ENCODE data around the gene PPP1R12B.
"Not testable (repeated sequence)": the region's sequence is repeated elsewhere in the genome, so short reads cannot be mapped to it uniquely, and the experiment has no call there.

DNA sequence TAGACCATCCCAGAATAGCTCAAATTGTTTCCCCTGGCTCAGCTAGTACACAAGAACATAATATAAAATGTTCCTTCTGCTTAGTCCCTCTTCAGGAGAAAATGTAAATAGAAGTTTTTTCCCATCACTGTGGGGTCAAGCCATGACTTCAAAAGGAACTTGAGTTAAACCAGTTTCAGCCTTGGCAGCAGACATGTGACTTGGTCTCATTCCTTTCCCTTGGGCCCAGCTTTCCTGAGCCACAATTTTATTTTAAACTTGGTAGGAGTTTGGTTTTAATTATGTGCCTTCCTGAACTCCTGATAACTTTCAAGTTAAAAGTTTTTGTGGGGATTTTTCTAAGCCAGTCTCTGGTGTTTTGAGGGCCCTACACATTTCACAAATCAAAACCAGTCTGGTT, 204.1 kb downstream of the PPP1R12B start:
- TF ChIP-seq, protein P1, sequence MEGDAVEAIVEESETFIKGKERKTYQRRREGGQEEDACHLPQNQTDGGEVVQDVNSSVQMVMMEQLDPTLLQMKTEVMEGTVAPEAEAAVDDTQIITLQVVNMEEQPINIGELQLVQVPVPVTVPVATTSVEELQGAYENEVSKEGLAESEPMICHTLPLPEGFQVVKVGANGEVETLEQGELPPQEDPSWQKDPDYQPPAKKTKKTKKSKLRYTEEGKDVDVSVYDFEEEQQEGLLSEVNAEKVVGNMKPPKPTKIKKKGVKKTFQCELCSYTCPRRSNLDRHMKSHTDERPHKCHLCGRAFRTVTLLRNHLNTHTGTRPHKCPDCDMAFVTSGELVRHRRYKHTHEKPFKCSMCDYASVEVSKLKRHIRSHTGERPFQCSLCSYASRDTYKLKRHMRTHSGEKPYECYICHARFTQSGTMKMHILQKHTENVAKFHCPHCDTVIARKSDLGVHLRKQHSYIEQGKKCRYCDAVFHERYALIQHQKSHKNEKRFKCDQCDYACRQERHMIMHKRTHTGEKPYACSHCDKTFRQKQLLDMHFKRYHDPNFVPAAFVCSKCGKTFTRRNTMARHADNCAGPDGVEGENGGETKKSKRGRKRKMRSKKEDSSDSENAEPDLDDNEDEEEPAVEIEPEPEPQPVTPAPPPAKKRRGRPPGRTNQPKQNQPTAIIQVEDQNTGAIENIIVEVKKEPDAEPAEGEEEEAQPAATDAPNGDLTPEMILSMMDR (IDR thresholded peaks at IDR 0.05), result not testable (repeated sequence)
- TF ChIP-seq POLR2A (IDR thresholded peaks at IDR 0.05), result not testable (repeated sequence)

All from body of pancreas (tissue), 4 donors.